Nephron (organoid): ENCODE results near the gene CDK4.

Experiments used
- H3K27ac Mint-ChIP-seq, 3 experiments: 2 replicates each; pipeline ENCODE4 v1.8.0; 2020; ENCODE audit warnings: mixed read lengths in 3 of 3, mild to moderate bottlenecking in 2 of 3, moderate library complexity in 1 of 3
- H3K27me3 Mint-ChIP-seq: 2 replicates; pipeline ENCODE4 v1.8.0; 2021; ENCODE audit warnings: low read depth, mild to moderate bottlenecking, moderate library complexity, mixed read lengths
- H3K36me3 Mint-ChIP-seq: 2 replicates; pipeline ENCODE4 v1.8.0; 2020; ENCODE audit warnings: low read depth, mixed read lengths
- H3K4me1 Mint-ChIP-seq: 2 replicates; pipeline ENCODE4 v1.8.0; 2020; ENCODE audit warnings: mixed read lengths
- H3K4me3 Mint-ChIP-seq, 3 experiments: 2 replicates each; pipeline ENCODE4 v1.8.0; 2020; ENCODE audit warnings: mild to moderate bottlenecking in 3 of 3, mixed read lengths in 3 of 3, moderate library complexity in 2 of 3
- H3K9me3 Mint-ChIP-seq: 2 replicates; pipeline ENCODE4 v1.8.0; 2020; ENCODE audit warnings: mixed read lengths
- TF ChIP-seq, protein P1 (sequence below), 3 experiments: fragments of 200-600 bp; sonication (generic); IDR thresholded peaks; one replicate each; pipeline ENCODE4 v1.5.0; 2021; ENCODE audit warnings: antibody characterized with exemption in 3 of 3; ENCODE audit not compliant: unreplicated experiment in 3 of 3

Gene CDK4

DNA sequence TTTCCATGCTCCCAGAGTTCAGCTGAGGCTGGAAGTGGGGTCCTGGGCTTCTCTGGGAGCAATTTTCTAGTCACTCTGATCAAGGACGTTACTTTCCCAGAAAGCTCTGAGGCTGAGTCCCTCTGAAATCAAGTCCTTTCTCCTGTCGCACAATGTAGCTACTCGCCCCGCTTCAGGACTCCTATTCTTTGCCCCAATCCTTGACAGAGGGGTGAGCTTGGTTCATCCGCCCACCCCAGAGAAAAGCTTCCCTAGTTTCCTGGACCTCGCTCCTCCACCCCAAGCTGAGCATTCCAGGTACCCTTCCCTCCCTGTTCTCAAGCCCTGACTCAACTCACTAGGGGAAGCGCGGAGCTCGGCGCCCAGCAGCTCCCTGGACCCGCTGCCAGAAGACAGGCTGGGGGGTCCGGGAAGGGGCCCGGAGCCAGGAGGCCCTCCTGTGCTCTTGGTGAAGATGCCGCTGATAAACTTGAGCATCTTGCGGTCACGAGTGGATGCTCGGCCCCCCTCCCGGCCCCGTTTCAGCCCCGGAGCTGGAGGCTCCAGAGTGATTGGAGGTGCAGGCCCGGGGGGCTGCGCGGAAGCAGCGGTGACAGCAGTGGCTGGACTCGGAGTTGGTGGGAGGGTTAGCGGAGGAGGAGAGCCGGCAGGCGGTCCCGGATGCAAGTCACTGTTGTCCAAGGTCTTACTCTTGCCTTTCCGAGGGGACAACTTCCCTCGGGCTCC lies 15.2 kb downstream of the CDK4 start:
- Mint-ChIP-seq H3K9me3 (no peaks in the 10 kb centered on the region), H3K4me1 (peaks cover 34% of the 10 kb centered on the region), H3K4me3 (peak overlapping the region; percentile 78 to 85 (median 84)), H3K36me3 (no peaks in the 10 kb centered on the region), H3K27me3 (peaks cover 90% of the 10 kb centered on the region), H3K27ac (peak overlapping the region in 2 of 3 experiments; percentile 9 to 33)
- TF ChIP-seq, protein P1, sequence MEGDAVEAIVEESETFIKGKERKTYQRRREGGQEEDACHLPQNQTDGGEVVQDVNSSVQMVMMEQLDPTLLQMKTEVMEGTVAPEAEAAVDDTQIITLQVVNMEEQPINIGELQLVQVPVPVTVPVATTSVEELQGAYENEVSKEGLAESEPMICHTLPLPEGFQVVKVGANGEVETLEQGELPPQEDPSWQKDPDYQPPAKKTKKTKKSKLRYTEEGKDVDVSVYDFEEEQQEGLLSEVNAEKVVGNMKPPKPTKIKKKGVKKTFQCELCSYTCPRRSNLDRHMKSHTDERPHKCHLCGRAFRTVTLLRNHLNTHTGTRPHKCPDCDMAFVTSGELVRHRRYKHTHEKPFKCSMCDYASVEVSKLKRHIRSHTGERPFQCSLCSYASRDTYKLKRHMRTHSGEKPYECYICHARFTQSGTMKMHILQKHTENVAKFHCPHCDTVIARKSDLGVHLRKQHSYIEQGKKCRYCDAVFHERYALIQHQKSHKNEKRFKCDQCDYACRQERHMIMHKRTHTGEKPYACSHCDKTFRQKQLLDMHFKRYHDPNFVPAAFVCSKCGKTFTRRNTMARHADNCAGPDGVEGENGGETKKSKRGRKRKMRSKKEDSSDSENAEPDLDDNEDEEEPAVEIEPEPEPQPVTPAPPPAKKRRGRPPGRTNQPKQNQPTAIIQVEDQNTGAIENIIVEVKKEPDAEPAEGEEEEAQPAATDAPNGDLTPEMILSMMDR (IDR thresholded peaks at IDR 0.05; ENCODE audit: unreplicated experiment in 3 of 3): no peak

DNA sequence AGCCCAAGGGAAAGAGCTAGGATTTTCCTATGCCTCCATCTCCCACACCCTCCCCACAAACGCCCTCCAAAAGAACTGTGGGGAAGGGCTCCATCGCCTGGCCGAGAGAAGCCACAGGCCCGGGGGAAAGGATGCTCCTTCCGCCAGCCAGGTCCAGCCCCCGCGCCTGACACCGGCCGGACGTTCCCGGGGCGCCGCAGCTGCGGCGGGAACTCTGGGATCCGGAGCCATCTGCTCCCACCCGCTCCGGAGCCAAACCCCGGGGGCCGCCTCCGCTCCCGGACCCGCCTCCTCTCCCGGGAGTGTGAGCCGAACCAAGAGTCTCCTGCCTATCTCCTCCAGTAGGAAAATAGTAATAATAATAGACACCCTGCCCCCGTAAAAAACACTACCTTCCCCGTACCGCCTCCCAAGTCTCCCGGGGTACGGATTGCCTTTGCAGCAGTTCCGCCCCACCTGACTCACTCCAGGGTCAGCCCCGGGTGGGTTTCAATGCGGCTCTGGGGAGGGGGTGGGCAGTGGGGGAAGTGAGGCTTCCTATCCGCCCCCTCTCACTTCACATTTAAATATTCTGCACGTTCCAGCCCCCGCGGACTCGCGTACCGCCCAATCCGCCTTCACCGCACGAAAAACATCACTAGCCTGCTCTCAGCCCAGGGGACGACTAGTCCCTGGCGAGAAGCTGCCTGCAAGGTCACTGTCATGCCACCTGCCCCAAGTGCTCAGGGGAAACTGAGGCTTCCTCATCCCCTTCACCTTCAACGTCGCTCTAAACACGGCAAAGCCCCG lies 16.0 kb downstream of the CDK4 start:
- peaks cover 39% of the 10 kb centered on the region for H3K4me1 Mint-ChIP-seq
- peak overlapping the region; percentile 33 to 73 (median 63) for H3K27ac Mint-ChIP-seq
- peaks cover 90% of the 10 kb centered on the region for H3K27me3 Mint-ChIP-seq
- H3K9me3 Mint-ChIP-seq: no peaks in the 10 kb centered on the region
- TF ChIP-seq, protein P1 (IDR thresholded peaks at IDR 0.05; ENCODE audit: unreplicated experiment in 3 of 3): peak; percentile 7 to 34 (median 31)
- peak overlapping the region; percentile 78 to 85 (median 84) for H3K4me3 Mint-ChIP-seq
- peaks cover 5% of the 10 kb centered on the region for H3K36me3 Mint-ChIP-seq

DNA sequence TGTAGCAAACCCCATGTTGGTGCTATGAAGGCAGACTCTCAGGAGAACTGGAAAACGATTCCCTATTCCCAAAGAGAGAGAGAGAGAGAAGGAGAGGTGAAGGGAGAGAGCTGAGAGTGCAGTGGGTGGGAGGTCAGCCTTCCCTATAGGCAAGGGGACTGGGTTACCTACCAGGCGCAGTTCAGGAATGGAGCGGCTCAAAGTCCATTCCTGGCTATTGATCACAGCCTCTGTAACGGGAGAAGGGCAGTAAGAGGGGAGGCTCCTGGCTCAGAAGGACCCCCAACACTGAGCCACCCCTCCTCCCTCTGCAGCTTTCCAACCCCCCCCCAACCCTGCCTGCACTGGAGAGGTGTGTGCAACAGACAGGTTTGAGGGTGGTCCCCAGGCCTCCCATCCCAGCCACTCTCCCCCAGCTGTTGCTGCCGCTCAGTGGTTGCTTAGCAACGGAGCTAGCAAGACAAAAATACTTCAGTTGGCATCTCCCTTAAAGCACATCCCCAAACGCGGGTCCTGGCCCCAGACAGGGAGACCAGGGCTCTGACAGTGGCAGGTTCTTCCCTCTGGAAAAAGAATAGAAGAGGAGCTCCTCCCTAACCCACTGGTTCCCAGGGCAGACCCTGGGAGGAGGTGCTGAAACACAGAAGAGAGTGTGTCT lies 16.8 kb downstream of the CDK4 start:
- H3K36me3 Mint-ChIP-seq: peaks cover 7% of the 10 kb centered on the region
- peaks cover 39% of the 10 kb centered on the region for H3K4me1 Mint-ChIP-seq
- no peaks in the 10 kb centered on the region for H3K9me3 Mint-ChIP-seq
- TF ChIP-seq, protein P1 (IDR thresholded peaks at IDR 0.05; ENCODE audit: unreplicated experiment in 3 of 3): no peak
- peak overlapping the region; percentile 58 to 80 (median 68) for H3K4me3 Mint-ChIP-seq
- peaks cover 90% of the 10 kb centered on the region for H3K27me3 Mint-ChIP-seq
- peak overlapping the region; percentile 28 to 82 (median 80) for H3K27ac Mint-ChIP-seq

GRCh38 chr12:57734591-57734990 lies 17.5 kb downstream of the CDK4 start:
- Mint-ChIP-seq H3K27ac (peak overlapping the region; percentile 28 to 82 (median 80)), H3K9me3 (no peaks in the 10 kb centered on the region), H3K27me3 (peaks cover 90% of the 10 kb centered on the region), H3K4me3 (peak overlapping the region; percentile 12 to 66 (median 66)), H3K36me3 (peaks cover 7% of the 10 kb centered on the region), H3K4me1 (peaks cover 39% of the 10 kb centered on the region)
- TF ChIP-seq, protein P1 (IDR thresholded peaks at IDR 0.05; ENCODE audit: unreplicated experiment in 3 of 3): no peak

DNA sequence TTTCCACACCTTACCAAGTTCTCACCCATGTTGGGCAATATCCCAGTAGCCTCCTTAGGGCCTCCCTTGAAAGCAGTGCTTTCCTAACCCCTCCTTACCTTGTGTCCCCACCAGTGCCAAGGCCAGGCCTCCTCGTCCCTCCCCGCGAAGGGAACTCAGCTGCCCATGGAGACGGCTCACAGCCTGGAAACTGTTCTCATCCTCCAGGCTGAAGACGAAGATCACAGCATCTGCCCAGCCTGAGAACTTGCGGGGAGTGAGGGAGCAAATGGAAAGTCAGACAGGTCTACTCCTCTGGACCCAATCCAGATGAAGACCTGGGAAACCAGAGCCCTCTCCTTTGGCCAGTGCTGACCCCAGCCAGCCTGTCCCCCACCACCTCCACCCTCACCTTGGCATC lies 18.2 kb downstream of the CDK4 start:
- peaks cover 7% of the 10 kb centered on the region for H3K36me3 Mint-ChIP-seq
- H3K27ac Mint-ChIP-seq: no peak overlapping the region
- no peaks in the 10 kb centered on the region for H3K9me3 Mint-ChIP-seq
- H3K4me3 Mint-ChIP-seq: no peak overlapping the region
- peaks cover 32% of the 10 kb centered on the region for H3K4me1 Mint-ChIP-seq
- TF ChIP-seq, protein P1 (IDR thresholded peaks at IDR 0.05; ENCODE audit: unreplicated experiment in 3 of 3): no peak
- peaks cover 90% of the 10 kb centered on the region for H3K27me3 Mint-ChIP-seq
